Lower leg skin (tissue), 4 donors: Measurements from ENCODE around the gene RABL6. TPM values are rescaled to one million over a fixed set of nuclear protein-coding genes. Genes with fewer than 3 reads are reported as not detected.

Experiments
- DNase-seq, 2 donors: peaks; one replicate each; pipeline ENCODE4 v3.0.0-alpha.2; 2019; ENCODE audit warnings: low spot score in 2 of 2
- H3K4me3 ChIP-seq: fragments of 200-600 bp; sonication (generic); 2 replicates; pipeline ENCODE4 v1.5.1; 2017; ENCODE audit warnings: mild to moderate bottlenecking, low read depth; ENCODE audit not compliant: poor library complexity, severe bottlenecking
- POLR2A ChIP-seq, 2 donors: fragments of 450-650 bp; IDR thresholded peaks; one replicate each; pipeline ENCODE4 v1.6.1; 2016 to 2017; ENCODE audit warnings: antibody characterized with exemption in 2 of 2, mild to moderate bottlenecking in 1 of 2, moderate library complexity in 1 of 2
- WGBS, 2 donors: methylation state at CpG; one replicate each; pipeline ENCODE4 v1.1.5; 2018; 5-methylcytosine and 5-hydroxymethylcytosine counted together
- intact Hi-C: fragments of 100-400 bp; cut with DNase I; formaldehyde crosslinking; loops from one replicate; pipeline ENCODE4 v1.15.0; 2023; ENCODE audit warnings: low total_unique reads
- total RNA-seq, 4 donors: library from RNA; depleted of rRNA; stranded (reverse); fragments of >200 nt; gene quantifications; one replicate each; pipeline ENCODE4 v1.1.0, GENCODE V29; 2016
- TF ChIP-seq, protein P1 (sequence below), 3 donors: fragments of 450-650 bp; IDR thresholded peaks; one replicate each; pipeline ENCODE4 v1.5.1; 2016; ENCODE audit warnings: antibody characterized with exemption in 3 of 3, mild to moderate bottlenecking in 3 of 3, moderate library complexity in 2 of 3

RABL6 gene
- total RNA-seq, 4 donors from 2014 or later: 47.8 to 75.1 (median 55.5) TPM

DNA sequence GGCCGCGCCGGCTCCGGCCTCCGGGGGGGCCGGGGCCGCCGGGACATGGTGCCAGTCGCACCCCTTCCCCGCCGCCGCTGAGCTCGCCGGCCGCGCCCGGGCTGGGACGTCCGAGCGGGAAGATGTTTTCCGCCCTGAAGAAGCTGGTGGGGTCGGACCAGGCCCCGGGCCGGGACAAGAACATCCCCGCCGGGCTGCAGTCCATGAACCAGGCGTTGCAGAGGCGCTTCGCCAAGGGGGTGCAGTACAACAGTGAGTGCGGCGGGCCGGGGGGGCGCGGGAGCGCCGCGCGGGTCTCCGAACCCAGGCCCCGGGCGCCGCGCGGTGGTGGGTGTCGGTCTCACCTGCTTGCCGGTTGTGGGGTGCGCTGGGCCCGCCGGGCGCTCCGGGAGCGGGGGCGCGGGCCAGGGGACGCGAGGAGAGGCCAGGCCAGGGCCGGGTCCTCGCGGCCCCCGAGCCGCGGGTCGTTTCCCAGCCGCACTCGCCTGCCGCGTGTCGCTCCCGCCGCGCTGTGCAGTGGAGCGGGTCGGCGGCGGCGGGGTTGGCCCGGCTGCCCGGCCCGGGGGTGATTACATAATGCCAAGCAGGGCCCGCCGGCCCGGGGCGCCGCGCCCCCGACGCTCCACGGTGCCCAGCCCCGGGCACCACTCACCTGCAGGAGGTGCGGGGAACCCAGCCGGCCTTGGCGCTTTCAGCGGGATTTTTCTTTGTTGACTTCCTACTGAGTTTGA is 492 bp downstream of the RABL6 start:
- H3K4me3 ChIP-seq: peak overlapping the region; percentile 97
- WGBS, 2 donors: 0 to 1% methylated on average over 20 to 54 of the region's 93 CpGs
- DNase-seq: no peak
- intact Hi-C loops: no loop called here
- TF ChIP-seq POLR2A (IDR thresholded peaks at IDR 0.05): no peak
- TF ChIP-seq, protein P1, sequence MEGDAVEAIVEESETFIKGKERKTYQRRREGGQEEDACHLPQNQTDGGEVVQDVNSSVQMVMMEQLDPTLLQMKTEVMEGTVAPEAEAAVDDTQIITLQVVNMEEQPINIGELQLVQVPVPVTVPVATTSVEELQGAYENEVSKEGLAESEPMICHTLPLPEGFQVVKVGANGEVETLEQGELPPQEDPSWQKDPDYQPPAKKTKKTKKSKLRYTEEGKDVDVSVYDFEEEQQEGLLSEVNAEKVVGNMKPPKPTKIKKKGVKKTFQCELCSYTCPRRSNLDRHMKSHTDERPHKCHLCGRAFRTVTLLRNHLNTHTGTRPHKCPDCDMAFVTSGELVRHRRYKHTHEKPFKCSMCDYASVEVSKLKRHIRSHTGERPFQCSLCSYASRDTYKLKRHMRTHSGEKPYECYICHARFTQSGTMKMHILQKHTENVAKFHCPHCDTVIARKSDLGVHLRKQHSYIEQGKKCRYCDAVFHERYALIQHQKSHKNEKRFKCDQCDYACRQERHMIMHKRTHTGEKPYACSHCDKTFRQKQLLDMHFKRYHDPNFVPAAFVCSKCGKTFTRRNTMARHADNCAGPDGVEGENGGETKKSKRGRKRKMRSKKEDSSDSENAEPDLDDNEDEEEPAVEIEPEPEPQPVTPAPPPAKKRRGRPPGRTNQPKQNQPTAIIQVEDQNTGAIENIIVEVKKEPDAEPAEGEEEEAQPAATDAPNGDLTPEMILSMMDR (IDR thresholded peaks at IDR 0.05): no peak

DNA sequence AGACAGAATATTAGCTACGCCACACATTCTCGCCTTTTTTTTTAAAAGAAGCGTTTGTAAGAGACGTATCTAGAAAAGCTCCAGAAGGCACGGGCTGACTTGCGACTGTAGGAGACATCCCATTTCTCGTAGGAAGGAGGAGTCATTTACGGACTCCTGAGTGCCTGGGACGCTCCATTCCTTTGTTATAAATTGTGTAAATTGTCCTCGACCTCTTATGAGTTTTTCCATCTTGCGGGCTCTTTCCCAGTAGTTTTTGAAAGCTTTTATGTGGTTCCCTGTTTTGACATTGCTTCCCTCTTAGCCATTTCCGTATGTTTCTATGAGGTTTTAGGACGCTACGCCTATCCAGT is 1.0 kb downstream of the RABL6 start:
- intact Hi-C loops: no loop called here
- TF ChIP-seq, protein P1 (IDR thresholded peaks at IDR 0.05): no peak
- TF ChIP-seq POLR2A (IDR thresholded peaks at IDR 0.05): no peak
- no peak for DNase-seq
- peak overlapping the region; percentile 97 for H3K4me3 ChIP-seq
- 2 to 3% methylated on average over 14 of the region's 14 CpGs for WGBS, 2 donors

DNA sequence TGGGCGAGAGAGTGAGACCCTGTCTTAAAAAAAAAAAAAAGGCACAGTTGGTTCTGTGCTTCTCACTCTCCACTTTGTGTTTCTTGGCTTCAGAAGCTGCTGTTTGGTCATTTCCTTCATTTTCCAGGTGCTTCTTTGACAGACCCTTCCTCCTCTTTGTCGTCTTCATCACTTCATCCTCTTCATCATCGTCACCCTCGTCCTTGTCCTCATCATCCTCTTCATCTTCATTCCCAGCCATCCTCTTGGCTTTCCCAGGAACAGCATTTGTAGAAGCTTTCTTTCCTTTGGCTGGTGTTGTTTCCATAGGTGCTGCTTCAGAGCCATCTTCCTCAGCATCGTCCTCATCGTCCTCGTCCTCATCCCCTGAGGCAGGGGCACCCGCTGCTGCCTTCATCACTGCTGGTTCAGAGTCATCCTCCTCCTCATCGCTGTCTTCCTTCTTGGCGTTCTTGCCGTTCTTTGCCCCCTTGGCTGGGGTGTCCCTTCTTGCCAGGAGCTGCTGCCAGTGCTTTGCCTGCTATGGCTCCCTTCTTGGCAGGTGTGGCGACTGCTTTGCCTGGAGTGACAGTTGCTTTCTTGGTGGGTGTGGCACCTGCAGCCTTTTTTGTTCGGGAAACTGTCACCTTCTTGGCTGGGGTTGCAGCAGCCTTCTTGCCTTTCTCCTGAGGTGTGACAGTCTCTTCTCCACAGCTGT is 7.1 kb downstream of the RABL6 start:
- 87 to 90% methylated on average over 13 of the region's 13 CpGs for WGBS, 2 donors
- intact Hi-C loops: no loop called here
- no peak overlapping the region for H3K4me3 ChIP-seq
- no peak for TF ChIP-seq POLR2A (IDR thresholded peaks at IDR 0.05)
- TF ChIP-seq, protein P1 (IDR thresholded peaks at IDR 0.05): no peak
- no peak for DNase-seq

DNA sequence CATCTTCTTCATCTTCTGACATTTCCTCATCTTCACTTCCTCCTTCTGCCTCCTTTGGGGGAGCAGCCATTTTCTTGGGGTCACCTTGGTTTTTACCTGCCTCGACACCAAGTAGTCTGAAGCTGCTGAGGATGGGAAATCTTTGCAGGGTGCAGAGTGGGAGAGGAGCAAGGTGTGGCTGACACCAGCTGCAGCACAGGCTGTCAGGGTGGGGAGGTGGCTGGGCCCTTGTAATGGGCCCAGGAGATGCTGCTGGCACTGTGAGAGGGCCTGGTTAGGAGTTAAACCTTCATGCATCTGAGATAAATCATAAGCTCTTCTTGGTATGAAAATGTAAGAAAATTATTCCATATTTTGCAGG is 7.7 kb downstream of the RABL6 start:
- WGBS, 2 donors: 0 to 45% methylated on average over 1 of the region's 1 CpG
- no peak overlapping the region for H3K4me3 ChIP-seq
- intact Hi-C loops: no loop called here
- TF ChIP-seq, protein P1 (IDR thresholded peaks at IDR 0.05): no peak
- no peak for TF ChIP-seq POLR2A (IDR thresholded peaks at IDR 0.05)
- no peak for DNase-seq

DNA sequence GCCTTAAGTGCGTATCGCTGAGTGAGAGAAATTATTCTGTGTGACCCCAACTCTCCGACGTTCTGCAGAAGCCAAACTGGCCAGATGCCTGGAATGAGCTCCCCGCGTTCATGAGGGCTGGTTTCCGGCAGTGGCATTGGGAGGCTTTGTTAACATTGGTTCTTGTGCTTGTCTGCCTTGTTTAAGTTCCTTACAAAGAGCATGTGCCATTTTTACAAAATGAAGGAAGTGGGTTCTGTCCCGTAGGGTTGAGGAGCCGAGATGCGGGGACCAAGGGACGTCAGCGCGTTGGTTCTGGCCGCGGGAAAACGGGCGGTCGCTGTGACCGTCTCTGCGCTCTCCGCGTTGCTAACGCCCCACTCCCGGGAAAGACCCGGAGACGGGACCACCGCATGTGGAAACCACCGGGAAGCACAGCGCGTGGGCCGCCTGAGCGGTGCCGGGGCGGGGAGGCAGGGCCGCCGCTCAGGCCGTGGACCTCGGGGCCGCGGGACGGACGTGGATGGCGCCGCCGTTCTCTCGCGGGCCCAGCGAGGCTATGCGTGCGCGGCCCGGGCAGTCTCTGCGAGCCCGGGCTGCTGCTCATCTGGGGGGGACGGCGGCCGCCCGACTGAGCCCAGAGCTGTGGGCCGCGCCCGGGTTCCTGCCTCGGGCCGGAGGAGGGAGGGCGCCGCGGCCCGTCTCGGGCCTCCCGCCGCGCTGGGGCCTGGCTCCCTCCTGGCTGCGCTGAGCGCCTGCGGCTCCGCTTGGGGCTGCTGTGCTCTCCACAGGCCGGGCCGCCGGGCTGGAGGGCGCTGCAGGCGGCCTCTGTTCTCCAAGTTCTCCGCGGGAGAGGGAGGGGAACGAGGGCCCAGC is 13.4 kb downstream of the RABL6 start:
- no peak for DNase-seq
- 51 to 58% methylated on average over 46 to 75 of the region's 83 CpGs for WGBS, 2 donors
- TF ChIP-seq POLR2A (IDR thresholded peaks at IDR 0.05): no peak
- TF ChIP-seq, protein P1 (IDR thresholded peaks at IDR 0.05): no peak
- H3K4me3 ChIP-seq: no peak overlapping the region
- intact Hi-C loops: no loop called here
